ENCODE measurements around the gene GALR1.

The GALR1 gene

GRCh38 chr18:77321823-77322805 is 72.5 kb downstream of the GALR1 start:
- H3K79me2 ChIP-seq (ENCODE audit: control insufficient read depth, insufficient read depth, low read length, unreplicated experiment) = no peaks in the 10 kb centered on the region
- no peak overlapping the region for H3K27ac ChIP-seq (ENCODE audit: low read depth, low read length)
- no peak overlapping the region for H3K4me3 ChIP-seq (ENCODE audit: low read depth, low read length)
- no peaks in the 10 kb centered on the region for H3K36me3 ChIP-seq (ENCODE audit: insufficient read depth, low read length)
- H3K27me3 ChIP-seq (ENCODE audit: insufficient read depth, low read length) = no peaks in the 10 kb centered on the region
- H3K4me1 ChIP-seq (ENCODE audit: control insufficient read depth, insufficient read depth, low read length, unreplicated experiment) = no peaks in the 10 kb centered on the region
- H2AFZ ChIP-seq (ENCODE audit: low read length, unreplicated experiment) = no peak overlapping the region

GRCh38 chr18:77323640-77324299 is 74.1 kb downstream of the GALR1 start:
- no peaks in the 10 kb centered on the region for H3K79me2 ChIP-seq (ENCODE audit: control insufficient read depth, insufficient read depth, low read length, unreplicated experiment)
- H3K27ac ChIP-seq (ENCODE audit: low read depth, low read length) = no peak overlapping the region
- H2AFZ ChIP-seq (ENCODE audit: low read length, unreplicated experiment) = no peak overlapping the region
- no peaks in the 10 kb centered on the region for H3K27me3 ChIP-seq (ENCODE audit: insufficient read depth, low read length)
- no peak overlapping the region for H3K4me3 ChIP-seq (ENCODE audit: low read depth, low read length)
- H3K36me3 ChIP-seq (ENCODE audit: insufficient read depth, low read length) = no peaks in the 10 kb centered on the region
- H3K4me1 ChIP-seq (ENCODE audit: control insufficient read depth, insufficient read depth, low read length, unreplicated experiment) = no peaks in the 10 kb centered on the region
